BLaER1 (cell line): ENCODE results near the gene ENDOD1.
"Not testable (repeated sequence)": the region's sequence is repeated elsewhere in the genome, so short reads cannot be mapped to it uniquely, and the experiment has no call there.

ENCODE experiments used
- H3K27ac ChIP-seq: shearing (Covaris generic); formaldehyde crosslinking; 2 replicates; pipeline ENCODE4 v1.8.1; 2022
- H3K27me3 ChIP-seq: shearing (Covaris generic); formaldehyde crosslinking; 2 replicates; pipeline ENCODE4 v1.8.1; 2022
- H3K36me3 ChIP-seq: shearing (Covaris generic); formaldehyde crosslinking; 2 replicates; pipeline ENCODE4 v1.8.1; 2022
- H3K4me1 ChIP-seq: shearing (Covaris generic); formaldehyde crosslinking; 2 replicates; pipeline ENCODE4 v1.8.1; 2022
- H3K4me2 ChIP-seq: shearing (Covaris generic); formaldehyde crosslinking; 2 replicates; pipeline ENCODE4 v1.8.1; 2022
- H3K4me3 ChIP-seq: shearing (Covaris generic); formaldehyde crosslinking; 2 replicates; pipeline ENCODE4 v1.8.1; 2022
- H3K9ac ChIP-seq: shearing (Covaris generic); formaldehyde crosslinking; 2 replicates; pipeline ENCODE4 v1.8.1; 2022
- H3K9me3 ChIP-seq: shearing (Covaris generic); formaldehyde crosslinking; 2 replicates; pipeline ENCODE4 v1.8.1; 2022
- H4K20me1 ChIP-seq: shearing (Covaris generic); formaldehyde crosslinking; 2 replicates; pipeline ENCODE4 v1.8.1; 2022
- Cebpa-rat ChIP-seq: shearing (Covaris generic); IDR thresholded peaks from 2 replicates; pipeline ENCODE4 v1.8.1; 2022

Gene ENDOD1

GRCh38 chr11:95100191-95100648 is 10.6 kb downstream of the ENDOD1 start:
- no peaks in the 10 kb centered on the region; the same call in 1 of the 2 replicates for H3K9me3 ChIP-seq
- peaks cover 65% of the 10 kb centered on the region for H3K36me3 ChIP-seq
- no peak overlapping the region for H3K9ac ChIP-seq
- no peak overlapping the region for H3K27ac ChIP-seq
- H3K4me2 ChIP-seq = peak overlapping the region; percentile 98
- peaks cover 100% of the 10 kb centered on the region for H3K4me1 ChIP-seq
- H3K4me3 ChIP-seq = no peak overlapping the region
- no peak for TF ChIP-seq Cebpa-rat
- no peaks in the 10 kb centered on the region for H3K27me3 ChIP-seq
- H4K20me1 ChIP-seq = peaks cover 34% of the 10 kb centered on the region

- Histone ChIP-seq H3K9me3 (no peaks in the 10 kb centered on the region; the same call in 1 of the 2 replicates), H3K36me3 (peaks cover 69% of the 10 kb centered on the region), H3K4me2 (peak overlapping the region; percentile 98), H3K27ac (no peak overlapping the region), H3K27me3 (no peaks in the 10 kb centered on the region), H4K20me1 (peaks cover 42% of the 10 kb centered on the region), H3K4me3 (no peak overlapping the region), H3K9ac (no peak overlapping the region), H3K4me1 (peaks cover 99% of the 10 kb centered on the region)
- TF ChIP-seq Cebpa-rat = no peak
Observed at GRCh38 chr11:95100856-95101507, 11.3 kb downstream of the ENDOD1 start.

GRCh38 chr11:95101935-95102334 is 12.3 kb downstream of the ENDOD1 start:
- Histone ChIP-seq H3K4me1 (peaks cover 99% of the 10 kb centered on the region), H3K9ac (no peak overlapping the region), H3K27ac (no peak overlapping the region), H3K4me3 (no peak overlapping the region), H4K20me1 (peaks cover 52% of the 10 kb centered on the region), H3K27me3 (no peaks in the 10 kb centered on the region), H3K4me2 (0 out of 2 replicates have a peak overlapping the region, but pooled peaks have one; percentile 3), H3K9me3 (no peaks in the 10 kb centered on the region; the same call in 1 of the 2 replicates), H3K36me3 (peaks cover 72% of the 10 kb centered on the region)
- TF ChIP-seq Cebpa-rat = no peak

- Histone ChIP-seq H3K36me3 (peaks cover 72% of the 10 kb centered on the region), H4K20me1 (peaks cover 60% of the 10 kb centered on the region), H3K9me3 (no peaks in the 10 kb centered on the region; the same call in 1 of the 2 replicates), H3K27me3 (no peaks in the 10 kb centered on the region), H3K4me1 (peaks cover 99% of the 10 kb centered on the region), H3K4me2 (peak overlapping the region; percentile 21; the same call in 1 of the 2 replicates), H3K9ac (no peak overlapping the region), H3K27ac (no peak overlapping the region), H3K4me3 (no peak overlapping the region)
- TF ChIP-seq Cebpa-rat = no peak
Observed at GRCh38 chr11:95102733-95103132, 13.1 kb downstream of the ENDOD1 start.

GRCh38 chr11:95103701-95104100 is 14.1 kb downstream of the ENDOD1 start:
- peak overlapping the region; percentile 33; the same call in 1 of the 2 replicates for H3K4me2 ChIP-seq
- H3K4me3 ChIP-seq = no peak overlapping the region
- H3K4me1 ChIP-seq = peaks cover 99% of the 10 kb centered on the region
- peaks cover 69% of the 10 kb centered on the region for H4K20me1 ChIP-seq
- TF ChIP-seq Cebpa-rat = no peak
- no peaks in the 10 kb centered on the region; the same call in 1 of the 2 replicates for H3K9me3 ChIP-seq
- no peaks in the 10 kb centered on the region for H3K27me3 ChIP-seq
- H3K27ac ChIP-seq = peak overlapping the region; percentile 40; the same call in 1 of the 2 replicates
- no peak overlapping the region for H3K9ac ChIP-seq
- peaks cover 65% of the 10 kb centered on the region for H3K36me3 ChIP-seq

GRCh38 chr11:95104121-95104830 is 14.6 kb downstream of the ENDOD1 start:
- no peaks in the 10 kb centered on the region for H3K27me3 ChIP-seq
- TF ChIP-seq Cebpa-rat = no peak
- peak overlapping the region; percentile 33; the same call in 1 of the 2 replicates for H3K4me2 ChIP-seq
- H3K4me3 ChIP-seq = no peak overlapping the region
- H3K27ac ChIP-seq = peak overlapping the region; percentile 40; the same call in 1 of the 2 replicates
- H4K20me1 ChIP-seq = peaks cover 75% of the 10 kb centered on the region
- peaks cover 65% of the 10 kb centered on the region for H3K36me3 ChIP-seq
- H3K4me1 ChIP-seq = peaks cover 99% of the 10 kb centered on the region
- no peak overlapping the region for H3K9ac ChIP-seq
- H3K9me3 ChIP-seq = no peaks in the 10 kb centered on the region; the same call in 1 of the 2 replicates

- H4K20me1 ChIP-seq = peaks cover 81% of the 10 kb centered on the region
- no peaks in the 10 kb centered on the region for H3K27me3 ChIP-seq
- no peak for TF ChIP-seq Cebpa-rat
Observed at GRCh38 chr11:95104856-95105255, 15.2 kb downstream of the ENDOD1 start.

GRCh38 chr11:95108159-95108611 is 18.5 kb downstream of the ENDOD1 start:
- Histone ChIP-seq H3K4me3 (peak overlapping the region; percentile 19), H3K36me3 (peaks cover 72% of the 10 kb centered on the region), H3K27ac (peak overlapping the region; percentile 59), H3K4me2 (peak overlapping the region; percentile 83), H3K27me3 (no peaks in the 10 kb centered on the region), H4K20me1 (peaks cover 100% of the 10 kb centered on the region), H3K9me3 (peaks cover 12% of the 10 kb centered on the region), H3K9ac (peak overlapping the region; percentile 42), H3K4me1 (peaks cover 79% of the 10 kb centered on the region)
- no peak for TF ChIP-seq Cebpa-rat

More at GRCh38 chr11:95104856-95105255, 15.2 kb downstream of the ENDOD1 start:
- Histone ChIP-seq H3K27ac (peak overlapping the region; percentile 40; the same call in 1 of the 2 replicates), H3K4me3 (no peak overlapping the region), H3K4me1 (peaks cover 99% of the 10 kb centered on the region), H3K36me3 (peaks cover 65% of the 10 kb centered on the region), H3K4me2 (peak overlapping the region; percentile 33; the same call in 1 of the 2 replicates), H3K9me3 (no peaks in the 10 kb centered on the region; the same call in 1 of the 2 replicates), H3K9ac (no peak overlapping the region)

GRCh38 chr11:95108671-95109551 is 19.3 kb downstream of the ENDOD1 start:
- H3K27ac ChIP-seq = peak overlapping the region; percentile 59
- no peak for TF ChIP-seq Cebpa-rat
- peak overlapping the region; percentile 19; the same call in 1 of the 2 replicates for H3K4me3 ChIP-seq
- peak overlapping the region; percentile 42; the same call in 1 of the 2 replicates for H3K9ac ChIP-seq
- H3K36me3 ChIP-seq = peaks cover 72% of the 10 kb centered on the region
- H3K9me3 ChIP-seq = peaks cover 19% of the 10 kb centered on the region
- peaks cover 100% of the 10 kb centered on the region for H4K20me1 ChIP-seq
- H3K4me2 ChIP-seq = peak overlapping the region; percentile 83
- peaks cover 72% of the 10 kb centered on the region for H3K4me1 ChIP-seq
- no peaks in the 10 kb centered on the region for H3K27me3 ChIP-seq

- not testable (repeated sequence) for H3K4me2 ChIP-seq, H3K9ac ChIP-seq, H3K4me3 ChIP-seq, H3K27ac ChIP-seq, H3K27me3 ChIP-seq
- Histone ChIP-seq H3K36me3 (peaks cover 53% of the 10 kb centered on the region), H3K9me3 (peaks cover 27% of the 10 kb centered on the region), H4K20me1 (peaks cover 100% of the 10 kb centered on the region), H3K4me1 (peaks cover 47% of the 10 kb centered on the region)
Observed at GRCh38 chr11:95111471-95111870, 21.8 kb downstream of the ENDOD1 start.
